Measurements from ENCODE around the gene SP2.
A peak's percentile ranks its signal among the peaks of the same experiment; 100 is the strongest.

Gene SP2

GRCh38 chr17:47964856-47965255 is 68.8 kb downstream of the SP2 start:
- no peak for TF ChIP-seq CTCF (IDR thresholded peaks at IDR 0.05)

GRCh38 chr17:47966079-47966519 is 70.1 kb downstream of the SP2 start:
- TF ChIP-seq CTCF (IDR thresholded peaks at IDR 0.05), result no peak

- no peak for TF ChIP-seq CTCF (IDR thresholded peaks at IDR 0.05)
Observed at GRCh38 chr17:47967607-47968252, 71.7 kb downstream of the SP2 start.

GRCh38 chr17:47968836-47969235 is 72.8 kb downstream of the SP2 start:
- no peak for TF ChIP-seq CTCF (IDR thresholded peaks at IDR 0.05)

- no peak for TF ChIP-seq CTCF (IDR thresholded peaks at IDR 0.05)
Observed at GRCh38 chr17:47969930-47970724, 74.1 kb downstream of the SP2 start.

- peak; percentile 98 for TF ChIP-seq CTCF (IDR thresholded peaks at IDR 0.05)
Observed at GRCh38 chr17:47970725-47971499, 74.9 kb downstream of the SP2 start, which contains the start of gene CDK5RAP3. Gene CDK5RAP3, plus strand, starts transcription at chr17:47971113. Its CDS starts 34 bp downstream, at chr17:47971147.

- no peak for TF ChIP-seq CTCF (IDR thresholded peaks at IDR 0.05)
Observed at GRCh38 chr17:47973541-47973940, 77.5 kb downstream of the SP2 start.

Measured in LNCAP (cell line).